Psoas muscle (tissue), 8 donors: Measurements from ENCODE around the gene CHN2. TPM values are rescaled to one million over a fixed set of nuclear protein-coding genes. Genes with fewer than 3 reads are reported as not detected.

Experiments used
- ATAC-seq, 4 donors: fragments of 200-7000 bp; cut with Tn5 transposase; one replicate each; pipeline ENCODE4 v1.9.1; 2020; ENCODE audit warnings: moderate library complexity in 3 of 4, mild to moderate bottlenecking in 2 of 4
- DNase-seq, 2 donors: peaks; one replicate each; pipeline ENCODE4 v3.0.0-alpha.2; 2020
- H3K27ac ChIP-seq: fragments of 200-600 bp; one replicate; pipeline ENCODE4 v1.8.0; 2022
- H3K27me3 ChIP-seq, 3 donors: fragments of 200-600 bp in 1 of 3; one replicate each; pipeline versions ENCODE4 v1.6.1 to v1.8.0; 2013 to 2022; ENCODE audit warnings: low read length in 2 of 3, mild to moderate bottlenecking in 2 of 3, moderate library complexity in 1 of 3; ENCODE audit not compliant: insufficient read depth in 3 of 3
- H3K36me3 ChIP-seq, 2 donors: fragments of 200-600 bp in 1 of 2; one replicate each; pipeline versions ENCODE4 v1.6.1 to v1.8.0; 2013 to 2022; ENCODE audit warnings: low read depth in 1 of 2, mild to moderate bottlenecking in 1 of 2, moderate library complexity in 1 of 2; ENCODE audit not compliant: insufficient read depth in 1 of 2
- H3K4me1 ChIP-seq: fragments of 200-600 bp; one replicate; pipeline ENCODE4 v1.8.0; 2022
- H3K4me3 ChIP-seq: fragments of 200-600 bp; one replicate; pipeline ENCODE4 v1.8.0; 2022; ENCODE audit warnings: mild to moderate bottlenecking
- H3K9me3 ChIP-seq: fragments of 200-600 bp; one replicate; pipeline ENCODE4 v1.8.0; 2022
- WGBS, 3 donors: extraction: QIAGEN DNeasy Blood & Tissue Kit; methylation state at CpG; one replicate each; pipeline versions ENCODE4 v1.1.6 to v1.1.7; 2013; 5-methylcytosine and 5-hydroxymethylcytosine counted together
- intact Hi-C, 2 donors: fragments of 100-400 bp; cut with DNase I; formaldehyde crosslinking; loops; one replicate each; pipeline versions ENCODE4 v1.11.0 to v1.14.2; 2022
- polyA plus RNA-seq, 3 donors: library from polyadenylated mRNA; stranded (reverse); fragments of 200-250 nt; gene quantifications; one replicate each; pipeline ENCODE4 v1.2.3, GENCODE V29; 2013
- total RNA-seq, 4 donors: library from RNA; stranded (reverse); fragmentation: NEBNext Ultra II Directional in 2 of 4; extraction: Animal tissue kit (Norgen Biotek cat#: 25700) in 2 of 4; gene quantifications; one replicate each; pipeline versions ENCODE4 v1.2.1 to v1.2.4, GENCODE V29; 2021 to 2023
- TF ChIP-seq, protein P1 (sequence below): fragments of 200-600 bp; IDR thresholded peaks from one replicate; pipeline ENCODE4 v1.8.0; 2022; ENCODE audit warnings: antibody characterized with exemption
- donor health status: healthy with polysubstance abuse.
- donor health status: DM: no; HTN: no; CAD: no; lungs with moderate emphysema.
- donor health status: Bipolar disorder and iron deficiency.
- donor health status: healthy.
- donor health status: DM: yes; HTN: yes; CAD: no.
- donor health status: DM: no; HTN: no; CAD: no.
- donor health status: DM: no; HTN: no; CAD: no.
- donor health status: DM: yes; HTN: yes; CAD: no.

CHN2 gene
- total and polyA plus RNA-seq, 7 donors, result 0.43 to 18.1 (median 2.3) TPM

DNA sequence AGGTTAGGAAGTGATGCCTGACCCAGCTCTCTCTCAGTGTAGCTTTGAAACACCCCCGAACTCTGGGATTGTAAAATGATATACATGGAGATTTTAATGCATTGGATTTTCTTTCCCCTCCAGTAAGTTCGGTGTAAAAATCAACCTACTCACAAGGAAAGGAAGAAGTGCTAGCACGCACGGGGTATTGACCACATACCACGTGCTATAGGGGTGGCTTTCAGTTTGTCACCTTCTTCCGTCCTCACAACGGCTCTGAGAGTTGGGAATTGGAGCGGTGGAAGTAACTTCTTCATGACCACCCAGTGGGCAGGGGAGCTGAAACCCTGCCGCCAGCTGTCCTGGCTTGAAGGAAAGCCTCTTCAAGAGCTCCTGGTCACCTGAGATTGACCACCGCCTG, 219.6 kb downstream of the CHN2 start:
- H3K9me3 ChIP-seq, result no peaks in the 10 kb centered on the region
- H3K4me3 ChIP-seq, result no peak overlapping the region
- DNase-seq (no peak), ATAC-seq (no peak)
- H3K4me1 ChIP-seq, result no peaks in the 10 kb centered on the region
- H3K27me3 ChIP-seq, result no peaks in the 10 kb centered on the region
- intact Hi-C loops, result no loop called here
- no peaks in the 10 kb centered on the region for H3K36me3 ChIP-seq
- WGBS, 3 donors, result 75 to 90% (median 76%) methylated on average over 10 of the region's 10 CpGs
- no peak overlapping the region for H3K27ac ChIP-seq
- TF ChIP-seq, protein P1, sequence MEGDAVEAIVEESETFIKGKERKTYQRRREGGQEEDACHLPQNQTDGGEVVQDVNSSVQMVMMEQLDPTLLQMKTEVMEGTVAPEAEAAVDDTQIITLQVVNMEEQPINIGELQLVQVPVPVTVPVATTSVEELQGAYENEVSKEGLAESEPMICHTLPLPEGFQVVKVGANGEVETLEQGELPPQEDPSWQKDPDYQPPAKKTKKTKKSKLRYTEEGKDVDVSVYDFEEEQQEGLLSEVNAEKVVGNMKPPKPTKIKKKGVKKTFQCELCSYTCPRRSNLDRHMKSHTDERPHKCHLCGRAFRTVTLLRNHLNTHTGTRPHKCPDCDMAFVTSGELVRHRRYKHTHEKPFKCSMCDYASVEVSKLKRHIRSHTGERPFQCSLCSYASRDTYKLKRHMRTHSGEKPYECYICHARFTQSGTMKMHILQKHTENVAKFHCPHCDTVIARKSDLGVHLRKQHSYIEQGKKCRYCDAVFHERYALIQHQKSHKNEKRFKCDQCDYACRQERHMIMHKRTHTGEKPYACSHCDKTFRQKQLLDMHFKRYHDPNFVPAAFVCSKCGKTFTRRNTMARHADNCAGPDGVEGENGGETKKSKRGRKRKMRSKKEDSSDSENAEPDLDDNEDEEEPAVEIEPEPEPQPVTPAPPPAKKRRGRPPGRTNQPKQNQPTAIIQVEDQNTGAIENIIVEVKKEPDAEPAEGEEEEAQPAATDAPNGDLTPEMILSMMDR, result no peak

- Histone ChIP-seq H3K27ac (no peak overlapping the region), H3K36me3 (no peaks in the 10 kb centered on the region), H3K9me3 (no peaks in the 10 kb centered on the region), H3K4me1 (no peaks in the 10 kb centered on the region), H3K4me3 (no peak overlapping the region), H3K27me3 (no peaks in the 10 kb centered on the region)
- WGBS, 3 donors, result 79 to 87% (median 87%) methylated on average over 5 of the region's 5 CpGs
- DNase-seq (no peak), ATAC-seq (no peak)
- intact Hi-C loops, result no loop called here
- TF ChIP-seq, protein P1, result no peak
Measured at GRCh38 chr7:29415215-29415614, 220.6 kb downstream of the CHN2 start.

- H3K27ac ChIP-seq, result no peak overlapping the region
- no peaks in the 10 kb centered on the region for H3K9me3 ChIP-seq
- ATAC-seq (no peak), DNase-seq (no peak)
- H3K4me3 ChIP-seq, result no peak overlapping the region
- TF ChIP-seq, protein P1, result no peak
- H3K27me3 ChIP-seq, result no peaks in the 10 kb centered on the region
- no peaks in the 10 kb centered on the region for H3K36me3 ChIP-seq
- intact Hi-C loops, result no loop called here
- no peaks in the 10 kb centered on the region for H3K4me1 ChIP-seq
- 73 to 85% (median 80%) methylated on average over 10 of the region's 10 CpGs for WGBS, 3 donors
Measured at GRCh38 chr7:29416276-29416937, 221.8 kb downstream of the CHN2 start.

DNA sequence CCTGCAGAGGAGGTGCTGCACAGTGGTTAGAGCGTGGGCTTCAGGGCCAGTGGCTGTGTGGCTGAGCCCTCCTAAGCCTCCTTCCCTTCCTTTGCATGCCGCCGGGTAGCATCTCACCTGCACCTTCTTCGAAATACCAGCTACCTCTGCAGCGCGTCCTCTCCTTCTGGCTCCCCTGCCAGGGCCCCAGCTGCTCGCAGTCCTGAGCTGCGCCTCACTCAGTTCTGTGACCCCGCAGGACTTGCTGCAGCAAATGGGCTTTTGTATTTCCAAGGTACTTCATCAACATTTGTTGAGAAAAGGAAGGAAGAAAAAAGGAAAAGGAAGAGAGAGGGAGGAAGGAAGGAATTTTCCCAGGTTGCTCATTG, 222.3 kb downstream of the CHN2 start:
- intact Hi-C loops, result no loop called here
- no peak for DNase-seq
- ATAC-seq, result no peak
- H3K36me3 ChIP-seq, result no peaks in the 10 kb centered on the region
- H3K4me1 ChIP-seq, result no peaks in the 10 kb centered on the region
- no peaks in the 10 kb centered on the region for H3K9me3 ChIP-seq
- no peak overlapping the region for H3K27ac ChIP-seq
- TF ChIP-seq, protein P1, result no peak
- H3K27me3 ChIP-seq, result no peaks in the 10 kb centered on the region
- WGBS, 3 donors, result 95 to 96% (median 95%) methylated on average over 9 of the region's 9 CpGs
- no peak overlapping the region for H3K4me3 ChIP-seq

DNA sequence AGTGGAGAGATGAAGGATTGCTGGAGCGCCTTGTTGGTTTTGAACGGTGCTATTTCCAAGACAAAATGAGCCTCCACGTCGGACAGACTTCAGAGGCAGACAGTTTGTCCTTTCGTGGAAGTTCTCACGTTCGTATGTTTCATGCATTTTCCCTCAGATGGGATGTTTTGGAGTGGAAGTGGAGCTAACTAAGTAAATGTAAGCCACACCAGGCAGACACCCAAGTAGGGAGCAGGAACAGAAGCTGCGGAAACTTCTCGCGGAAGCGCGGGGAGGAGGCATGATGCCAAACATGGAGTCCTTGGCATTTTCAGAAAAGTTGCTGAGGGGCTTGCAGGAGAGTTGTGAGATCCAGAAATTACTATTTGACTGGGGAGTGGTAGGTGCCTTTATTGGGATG, 223.5 kb downstream of the CHN2 start:
- no peaks in the 10 kb centered on the region for H3K27me3 ChIP-seq

More for the DNA sequence above, 223.5 kb downstream of the CHN2 start:
- Histone ChIP-seq H3K36me3 (no peaks in the 10 kb centered on the region), H3K9me3 (no peaks in the 10 kb centered on the region), H3K4me3 (no peak overlapping the region), H3K27ac (no peak overlapping the region), H3K4me1 (no peaks in the 10 kb centered on the region)
- TF ChIP-seq, protein P1, result no peak
- no peak for ATAC-seq
- DNase-seq, result no peak
- WGBS, 3 donors, result 91 to 95% (median 91%) methylated on average over 12 of the region's 12 CpGs
- intact Hi-C loops, result no loop called here
